HepG2 (cell line): ENCODE results near the gene RAG2. TPM values are rescaled to one million over a fixed set of nuclear protein-coding genes. Genes with fewer than 3 reads are reported as not detected.

Experiments used
- ELF1 ChIP-seq: sonication (generic); formaldehyde crosslinking; IDR thresholded peaks from 2 replicates; pipeline ENCODE4 v1.4.0; 2020; ENCODE audit warnings: missing genetic modification reagents
- RAD21 ChIP-seq: fragments of 450-650 bp; formaldehyde crosslinking; IDR thresholded peaks from 2 replicates; pipeline ENCODE4 v1.5.0; 2020; ENCODE audit warnings: mild to moderate bottlenecking
- STAG1 ChIP-seq: sonication (generic); formaldehyde crosslinking; IDR thresholded peaks from 2 replicates; pipeline ENCODE4 v1.4.0; 2020; ENCODE audit warnings: missing genetic modification reagents
- polyA plus RNA-seq, 8 experiments: library from polyadenylated mRNA; depleted of rRNA in 3 of 8; stranded (reverse) in 7 of 8; unstranded in 1 of 8; fragments of >200 nt; fragmentation: Illumina TruSeq in 4 of 8; extraction: Trizol in 4 of 8; gene quantifications; 2 replicates each; pipeline versions ENCODE4 v1.2.1 to v1.2.3, GENCODE V29; 2011 to 2016; ENCODE audit warnings: low read depth in 4 of 8, missing spikeins in 1 of 8, mixed read lengths in 1 of 8; ENCODE audit not compliant: insufficient read depth in 1 of 8
- total RNA-seq, 5 experiments: library from RNA; depleted of rRNA; stranded (reverse); fragments of >200 nt; fragmentation: Illumina TruSeq; extraction: Trizol; gene quantifications; 2 replicates each; pipeline ENCODE4 v1.2.3, GENCODE V29; 2016; ENCODE audit warnings: low read depth in 1 of 5
- TF ChIP-seq, protein P1 (sequence below): sonication (generic); formaldehyde crosslinking; IDR thresholded peaks from 2 replicates; pipeline ENCODE4 v1.4.0; 2020; ENCODE audit warnings: mild to moderate bottlenecking, missing genetic modification reagents, borderline replicate concordance
- TF ChIP-seq, protein P2 (sequence below): sonication (generic); formaldehyde crosslinking; IDR thresholded peaks from 2 replicates; pipeline ENCODE4 v1.8.1; 2023; ENCODE audit warnings: mild to moderate bottlenecking, inconsistent platforms, moderate library complexity, missing genetic modification reagents, borderline replicate concordance

Gene RAG2
- total and polyA plus RNA-seq, 2 of the 13 experiments (the other 11 are each of a cell fraction or from before 2014, with no cell fraction given) = not detected

GRCh38 chr11:36564376-36565030 is 33.5 kb downstream of the RAG2 start (continued):
- TF ChIP-seq, protein P1, sequence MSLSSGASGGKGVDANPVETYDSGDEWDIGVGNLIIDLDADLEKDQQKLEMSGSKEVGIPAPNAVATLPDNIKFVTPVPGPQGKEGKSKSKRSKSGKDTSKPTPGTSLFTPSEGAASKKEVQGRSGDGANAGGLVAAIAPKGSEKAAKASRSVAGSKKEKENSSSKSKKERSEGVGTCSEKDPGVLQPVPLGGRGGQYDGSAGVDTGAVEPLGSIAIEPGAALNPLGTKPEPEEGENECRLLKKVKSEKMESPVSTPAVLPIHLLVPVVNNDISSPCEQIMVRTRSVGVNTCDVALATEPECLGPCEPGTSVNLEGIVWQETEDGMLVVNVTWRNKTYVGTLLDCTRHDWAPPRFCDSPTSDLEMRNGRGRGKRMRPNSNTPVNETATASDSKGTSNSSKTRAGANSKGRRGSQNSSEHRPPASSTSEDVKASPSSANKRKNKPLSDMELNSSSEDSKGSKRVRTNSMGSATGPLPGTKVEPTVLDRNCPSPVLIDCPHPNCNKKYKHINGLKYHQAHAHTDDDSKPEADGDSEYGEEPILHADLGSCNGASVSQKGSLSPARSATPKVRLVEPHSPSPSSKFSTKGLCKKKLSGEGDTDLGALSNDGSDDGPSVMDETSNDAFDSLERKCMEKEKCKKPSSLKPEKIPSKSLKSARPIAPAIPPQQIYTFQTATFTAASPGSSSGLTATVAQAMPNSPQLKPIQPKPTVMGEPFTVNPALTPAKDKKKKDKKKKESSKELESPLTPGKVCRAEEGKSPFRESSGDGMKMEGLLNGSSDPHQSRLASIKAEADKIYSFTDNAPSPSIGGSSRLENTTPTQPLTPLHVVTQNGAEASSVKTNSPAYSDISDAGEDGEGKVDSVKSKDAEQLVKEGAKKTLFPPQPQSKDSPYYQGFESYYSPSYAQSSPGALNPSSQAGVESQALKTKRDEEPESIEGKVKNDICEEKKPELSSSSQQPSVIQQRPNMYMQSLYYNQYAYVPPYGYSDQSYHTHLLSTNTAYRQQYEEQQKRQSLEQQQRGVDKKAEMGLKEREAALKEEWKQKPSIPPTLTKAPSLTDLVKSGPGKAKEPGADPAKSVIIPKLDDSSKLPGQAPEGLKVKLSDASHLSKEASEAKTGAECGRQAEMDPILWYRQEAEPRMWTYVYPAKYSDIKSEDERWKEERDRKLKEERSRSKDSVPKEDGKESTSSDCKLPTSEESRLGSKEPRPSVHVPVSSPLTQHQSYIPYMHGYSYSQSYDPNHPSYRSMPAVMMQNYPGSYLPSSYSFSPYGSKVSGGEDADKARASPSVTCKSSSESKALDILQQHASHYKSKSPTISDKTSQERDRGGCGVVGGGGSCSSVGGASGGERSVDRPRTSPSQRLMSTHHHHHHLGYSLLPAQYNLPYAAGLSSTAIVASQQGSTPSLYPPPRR = no peak
- TF ChIP-seq ELF1 (no peak), RAD21 (CRISPR knock-in tag) (peak; percentile 58; the same call in 1 of the 2 replicates), STAG1 (CRISPR knock-in tag) (peak; percentile 75)
- TF ChIP-seq, protein P2, sequence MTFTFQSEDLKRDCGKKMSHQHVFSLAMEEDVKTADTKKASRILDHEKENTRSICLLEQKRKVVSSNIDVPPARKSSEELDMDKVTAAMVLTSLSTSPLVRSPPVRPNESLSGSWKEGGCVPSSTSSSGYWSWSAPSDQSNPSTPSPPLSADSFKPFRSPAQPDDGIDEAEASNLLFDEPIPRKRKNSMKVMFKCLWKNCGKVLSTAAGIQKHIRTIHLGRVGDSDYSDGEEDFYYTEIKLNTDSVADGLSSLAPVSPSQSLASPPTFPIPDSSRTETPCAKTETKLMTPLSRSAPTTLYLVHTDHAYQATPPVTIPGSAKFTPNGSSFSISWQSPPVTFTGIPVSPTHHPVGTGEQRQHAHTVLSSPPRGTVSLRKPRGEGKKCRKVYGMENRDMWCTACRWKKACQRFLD = no peak
